ENCODE measurements around the gene VGLL4.

- TF ChIP-seq CTCF (conservative IDR thresholded peaks at IDR 0.05; ENCODE audit: low read length): no peak
- TF ChIP-seq EZH2phosphoT487 (IDR thresholded peaks at IDR 0.05; ENCODE audit: borderline replicate concordance): no peak
Observed at GRCh38 chr3:11592445-11593298, 51.0 kb downstream of the VGLL4 start.

Measured in Loucy (cell line).